Erythroblast (primary cell): Measurements from ENCODE around the gene NMT2.

Source experiments
- GATA1 ChIP-seq: IDR thresholded peaks from 2 replicates; pipeline ENCODE4 v1.6.1; 2011; ENCODE audit warnings: low read depth, mild to moderate bottlenecking, control low read depth, low read length, moderate library complexity
- POLR2A ChIP-seq: IDR thresholded peaks from 2 replicates; pipeline ENCODE4 v1.6.1; 2011; ENCODE audit warnings: mild to moderate bottlenecking, low read length

DNA sequence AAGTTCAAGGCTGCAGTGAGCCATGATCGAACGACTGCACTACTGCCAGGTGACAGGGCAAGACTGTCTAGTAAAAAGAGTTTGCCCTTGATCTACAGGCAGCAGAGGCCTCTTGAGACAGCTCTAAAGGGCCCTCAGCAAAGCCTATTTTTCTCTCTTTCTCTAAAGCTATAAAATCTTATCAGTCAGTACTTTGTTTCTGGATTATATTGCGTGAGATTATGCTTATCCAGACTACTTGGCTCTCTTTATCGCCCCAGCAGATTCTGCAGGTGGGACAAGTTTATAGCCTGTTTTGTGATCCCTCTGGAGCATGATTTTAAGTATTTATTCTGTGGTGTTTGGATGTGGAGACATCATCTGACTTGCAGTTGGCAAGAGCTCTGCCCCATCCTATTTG, 68.6 kb downstream of the NMT2 start:
- TF ChIP-seq POLR2A (no peak), GATA1 (no peak)
